HG03342 (cell line): ENCODE data around the gene KRT17.
"Not testable (repeated sequence)": the region's sequence is repeated elsewhere in the genome, so short reads cannot be mapped to it uniquely, and the experiment has no call there.

Source experiments
- ATAC-seq: cut with Tn5 transposase; IDR thresholded peaks from one replicate; pipeline ENCODE4 v1.9.1; 2021; ENCODE audit warnings: mild to moderate bottlenecking, moderate library complexity; ENCODE audit not compliant: unreplicated experiment

The KRT17 gene

GRCh38 chr17:41654678-41655607 is 30.6 kb upstream of the KRT17 start:
- ATAC-seq: no peak

- no peak for ATAC-seq
Measured at GRCh38 chr17:41653892-41654677, 29.7 kb upstream of the KRT17 start.

- ATAC-seq: no peak
Measured at GRCh38 chr17:41653421-41653820, 29.0 kb upstream of the KRT17 start.

- ATAC-seq: no peak
Measured at GRCh38 chr17:41652461-41652970, 28.1 kb upstream of the KRT17 start.

- ATAC-seq: no peak
Measured at GRCh38 chr17:41651625-41652460, 27.5 kb upstream of the KRT17 start.

GRCh38 chr17:41650794-41651624 is 26.6 kb upstream of the KRT17 start:
- ATAC-seq: no peak

- no peak for ATAC-seq
Measured at GRCh38 chr17:41649923-41650519, 25.6 kb upstream of the KRT17 start.

- ATAC-seq: no peak
Measured at GRCh38 chr17:41648411-41649195, 24.2 kb upstream of the KRT17 start.

GRCh38 chr17:41647940-41648410 is 23.6 kb upstream of the KRT17 start:
- peak; percentile 49 for ATAC-seq

GRCh38 chr17:41647038-41647813 is 22.9 kb upstream of the KRT17 start:
- no peak for ATAC-seq

GRCh38 chr17:41642252-41643156 is 18.1 kb upstream of the KRT17 start:
- ATAC-seq: no peak

GRCh38 chr17:41640596-41640995 is 16.2 kb upstream of the KRT17 start:
- not testable (repeated sequence) for ATAC-seq

GRCh38 chr17:41639492-41640473 is 15.4 kb upstream of the KRT17 start:
- no peak for ATAC-seq

- ATAC-seq: no peak
Measured at GRCh38 chr17:41638941-41639340, 14.6 kb upstream of the KRT17 start.

GRCh38 chr17:41638194-41638593 is 13.8 kb upstream of the KRT17 start:
- no peak for ATAC-seq

GRCh38 chr17:41636652-41637051 is 12.3 kb upstream of the KRT17 start:
- no peak for ATAC-seq
